ENCODE results near the gene CFAP46. TPM values are rescaled to one million over a fixed set of nuclear protein-coding genes. Genes with fewer than 3 reads are reported as not detected.

The CFAP46 gene
- polyA plus RNA-seq, 1 of the 3 experiments (the other 2 are of a cell fraction), result 3.9 TPM

DNA sequence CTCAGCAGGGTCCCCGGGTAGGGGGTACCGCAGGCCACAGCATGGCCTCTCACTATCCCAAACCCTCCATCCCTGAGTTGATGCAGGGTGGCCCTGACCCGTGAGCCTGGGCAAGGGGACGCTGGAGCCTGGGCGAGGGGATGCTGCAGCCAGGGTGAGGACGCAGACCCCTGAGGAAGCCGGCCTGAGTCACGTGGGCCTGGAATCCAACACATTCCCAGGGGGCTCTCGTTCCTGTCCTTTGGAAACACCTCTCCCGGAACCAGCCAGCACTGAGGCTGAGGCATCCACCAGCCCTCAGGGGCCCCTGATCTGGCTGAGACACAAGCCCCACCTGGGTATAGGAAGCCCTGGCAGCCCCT, 95.0 kb downstream of the CFAP46 start:
- Histone ChIP-seq H3K79me2 (ENCODE audit: insufficient read depth) (no peaks in the 10 kb centered on the region), H3K9me2 (no peaks in the 10 kb centered on the region), H3K4me2 (no peak overlapping the region), H3K27me3 (ENCODE audit: insufficient read depth) (no peaks in the 10 kb centered on the region), H2AFZ (ENCODE audit: low read depth) (no peak overlapping the region), H3K9me3 (peaks cover 2% of the 10 kb centered on the region; the same call in 1 of the 2 replicates), H3K4me1 (ENCODE audit: control insufficient read depth in 1 of 2, insufficient read depth in 2 of 2, low read depth in 1 of 2, low read length in 1 of 2) (peaks cover 0 to 3% of the 10 kb centered on the region in 2 experiments; a peak in 1 of 4 replicates), H4K20me1 (ENCODE audit: insufficient read depth) (no peaks in the 10 kb centered on the region), H3K4me3 (ENCODE audit: low read depth in 2 of 2, low read length in 1 of 2) (no peak overlapping the region), H3F3A (replicated peaks; ENCODE audit: insufficient read depth) (no peaks in the 10 kb centered on the region), H3K27ac (ENCODE audit: low read depth in 2 of 2, low read length in 1 of 2) (no peak overlapping the region), H3K36me3 (replicated peaks in 1 of 2; ENCODE audit: control insufficient read depth in 1 of 2, insufficient read depth in 2 of 2, low read length in 1 of 2) (no peaks in the 10 kb centered on the region), H3K9ac (no peak overlapping the region)
- ChIA-PET CTCF (no interaction called here), POLR2A (no interaction called here)
- peak; percentile 21 for DNase-seq
- no peak for TF ChIP-seq RAD21 (IDR thresholded peaks at IDR 0.05; ENCODE audit: low read length)
- 41% methylated on average over 5 of the region's 10 CpGs for WGBS (ENCODE audit: low lambda C conversion rate)

- no peak overlapping the region for H2AFZ ChIP-seq (ENCODE audit: low read depth)
- WGBS (ENCODE audit: low lambda C conversion rate), result 69% methylated on average over 10 of the region's 27 CpGs
- H3K9me3 ChIP-seq, result peaks cover 7% of the 10 kb centered on the region; the same call in 1 of the 2 replicates
- ChIA-PET CTCF (no interaction called here), POLR2A (no interaction called here)
- no peak overlapping the region for H3K9ac ChIP-seq
- H3K27ac ChIP-seq (ENCODE audit: low read depth in 2 of 2, low read length in 1 of 2), result no peak overlapping the region
- H3K4me3 ChIP-seq (ENCODE audit: low read depth in 2 of 2, low read length in 1 of 2), result no peak overlapping the region
- H3K79me2 ChIP-seq (ENCODE audit: insufficient read depth), result no peaks in the 10 kb centered on the region
- H3K4me1 ChIP-seq (ENCODE audit: control insufficient read depth in 1 of 2, insufficient read depth in 2 of 2, low read depth in 1 of 2, low read length in 1 of 2), result peaks cover 0 to 3% of the 10 kb centered on the region in 2 experiments; a peak in 1 of 4 replicates
- H4K20me1 ChIP-seq (ENCODE audit: insufficient read depth), result no peaks in the 10 kb centered on the region
- TF ChIP-seq CHD2 (IDR thresholded peaks at IDR 0.05; ENCODE audit: low read length, partially characterized antibody) (no peak), NRF1 (IDR thresholded peaks at IDR 0.05; ENCODE audit: low read depth, low read length) (no peak), GABPA (IDR thresholded peaks at IDR 0.05; ENCODE audit: low read depth) (no peak), TAF1 (IDR thresholded peaks at IDR 0.05; ENCODE audit: borderline replicate concordance, low read depth, low read length) (no peak), RCOR1 (IDR thresholded peaks at IDR 0.05; ENCODE audit: low read length) (no peak), ELF1 (IDR thresholded peaks at IDR 0.05) (no peak)
- H3K27me3 ChIP-seq (ENCODE audit: insufficient read depth), result no peaks in the 10 kb centered on the region
- no peaks in the 10 kb centered on the region for H3K36me3 ChIP-seq (replicated peaks in 1 of 2; ENCODE audit: control insufficient read depth in 1 of 2, insufficient read depth in 2 of 2, low read length in 1 of 2)
- no peaks in the 10 kb centered on the region for H3K9me2 ChIP-seq
- no peaks in the 10 kb centered on the region for H3F3A ChIP-seq (replicated peaks; ENCODE audit: insufficient read depth)
- DNase-seq, result no peak
- H3K4me2 ChIP-seq, result no peak overlapping the region
Observed at GRCh38 chr10:132846631-132847415, 95.5 kb downstream of the CFAP46 start.

DNA sequence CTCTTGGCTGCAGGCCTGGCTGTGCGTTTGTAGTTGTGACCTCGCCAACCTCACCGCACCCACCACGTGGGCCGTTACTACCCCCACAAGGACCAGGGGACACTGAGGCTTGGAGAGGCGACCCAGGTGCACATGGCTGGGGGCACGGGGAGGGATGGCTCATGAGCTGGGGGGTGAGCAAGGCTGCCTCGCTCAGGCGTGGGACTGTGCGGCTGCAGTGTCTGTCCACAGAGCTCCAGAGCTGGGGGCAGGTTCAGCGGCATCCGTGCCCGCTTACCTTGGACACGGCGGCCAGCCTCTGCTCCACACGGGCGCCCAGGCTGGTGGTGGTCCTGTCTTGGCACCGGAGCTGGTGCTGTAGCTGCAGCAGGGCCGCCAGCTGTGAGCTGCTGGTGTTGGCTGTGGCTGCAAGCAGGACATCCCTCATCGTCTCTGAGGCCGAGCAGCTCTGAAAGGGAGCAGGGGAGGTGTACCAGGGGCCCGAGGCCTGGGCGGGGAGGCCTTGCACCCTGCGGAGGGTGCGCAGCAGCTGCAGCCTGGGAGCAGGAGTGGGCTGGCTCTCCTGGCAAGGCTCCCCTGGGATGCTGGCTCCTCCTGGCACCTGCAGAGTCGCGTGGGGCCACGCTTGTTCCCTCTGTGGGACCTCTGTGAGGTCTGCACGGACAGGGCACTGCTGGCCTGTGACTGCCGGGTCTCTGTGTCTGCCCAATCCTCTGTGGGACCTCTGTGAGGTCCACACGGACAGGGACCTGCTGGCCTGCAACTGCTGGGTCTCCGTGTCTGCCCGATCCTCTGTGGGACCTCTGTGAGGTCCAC, 96.4 kb downstream of the CFAP46 start:
- no peaks in the 10 kb centered on the region for H3F3A ChIP-seq (replicated peaks; ENCODE audit: insufficient read depth)
- no peak overlapping the region for H3K4me2 ChIP-seq
- H3K9me3 ChIP-seq, result peaks cover 7% of the 10 kb centered on the region; the same call in 1 of the 2 replicates
- H4K20me1 ChIP-seq (ENCODE audit: insufficient read depth), result no peaks in the 10 kb centered on the region
- CTCF ChIA-PET, result interaction anchor here (0.8 to 1.5 kb wide), 2 partner anchors 10 to 194 kb away, joined by 3 read pairs; no protein-coding TSS in a partner anchor
- 58% methylated on average over 14 of the region's 33 CpGs for WGBS (ENCODE audit: low lambda C conversion rate)
- H3K27me3 ChIP-seq (ENCODE audit: insufficient read depth), result no peaks in the 10 kb centered on the region
- H3K4me3 ChIP-seq (ENCODE audit: low read depth in 2 of 2, low read length in 1 of 2), result no peak overlapping the region
- no peaks in the 10 kb centered on the region for H3K9me2 ChIP-seq
- no peak overlapping the region for H3K27ac ChIP-seq (ENCODE audit: low read depth in 2 of 2, low read length in 1 of 2)
- peaks cover 0 to 3% of the 10 kb centered on the region in 2 experiments; a peak in 1 of 4 replicates for H3K4me1 ChIP-seq (ENCODE audit: control insufficient read depth in 1 of 2, insufficient read depth in 2 of 2, low read depth in 1 of 2, low read length in 1 of 2)
- no peaks in the 10 kb centered on the region for H3K79me2 ChIP-seq (ENCODE audit: insufficient read depth)
- no peaks in the 10 kb centered on the region for H3K36me3 ChIP-seq (replicated peaks in 1 of 2; ENCODE audit: control insufficient read depth in 1 of 2, insufficient read depth in 2 of 2, low read length in 1 of 2)
- no peak overlapping the region for H3K9ac ChIP-seq
- H2AFZ ChIP-seq (ENCODE audit: low read depth), result no peak overlapping the region
- peak; percentile 37 for DNase-seq
- POLR2A ChIA-PET, result no interaction called here
- TF ChIP-seq FOSL2 (IDR thresholded peaks at IDR 0.05; ENCODE audit: borderline replicate concordance, low read depth) (no peak), FOXJ3 (CRISPR knock-in tag; IDR thresholded peaks at IDR 0.05) (no peak), TAF1 (IDR thresholded peaks at IDR 0.05; ENCODE audit: borderline replicate concordance, low read depth, low read length) (no peak), GABPA (IDR thresholded peaks at IDR 0.05; ENCODE audit: low read depth) (no peak), POLR2AphosphoS5 (IDR thresholded peaks at IDR 0.05; ENCODE audit: low read depth, low read length) (no peak), SMC3 (IDR thresholded peaks at IDR 0.05; ENCODE audit: low read depth, low read length) (no peak), MXI1 (IDR thresholded peaks at IDR 0.05; ENCODE audit: low read depth, low read length) (no peak), GATA2 (CRISPR knock-in tag; IDR thresholded peaks at IDR 0.05) (no peak), MEF2A (IDR thresholded peaks at IDR 0.05; ENCODE audit: borderline replicate concordance, low read depth) (no peak), RFX5 (IDR thresholded peaks at IDR 0.05; ENCODE audit: low read length) (no peak), RCOR1 (IDR thresholded peaks at IDR 0.05; ENCODE audit: low read length) (no peak)
- TF ChIP-seq, protein P1, sequence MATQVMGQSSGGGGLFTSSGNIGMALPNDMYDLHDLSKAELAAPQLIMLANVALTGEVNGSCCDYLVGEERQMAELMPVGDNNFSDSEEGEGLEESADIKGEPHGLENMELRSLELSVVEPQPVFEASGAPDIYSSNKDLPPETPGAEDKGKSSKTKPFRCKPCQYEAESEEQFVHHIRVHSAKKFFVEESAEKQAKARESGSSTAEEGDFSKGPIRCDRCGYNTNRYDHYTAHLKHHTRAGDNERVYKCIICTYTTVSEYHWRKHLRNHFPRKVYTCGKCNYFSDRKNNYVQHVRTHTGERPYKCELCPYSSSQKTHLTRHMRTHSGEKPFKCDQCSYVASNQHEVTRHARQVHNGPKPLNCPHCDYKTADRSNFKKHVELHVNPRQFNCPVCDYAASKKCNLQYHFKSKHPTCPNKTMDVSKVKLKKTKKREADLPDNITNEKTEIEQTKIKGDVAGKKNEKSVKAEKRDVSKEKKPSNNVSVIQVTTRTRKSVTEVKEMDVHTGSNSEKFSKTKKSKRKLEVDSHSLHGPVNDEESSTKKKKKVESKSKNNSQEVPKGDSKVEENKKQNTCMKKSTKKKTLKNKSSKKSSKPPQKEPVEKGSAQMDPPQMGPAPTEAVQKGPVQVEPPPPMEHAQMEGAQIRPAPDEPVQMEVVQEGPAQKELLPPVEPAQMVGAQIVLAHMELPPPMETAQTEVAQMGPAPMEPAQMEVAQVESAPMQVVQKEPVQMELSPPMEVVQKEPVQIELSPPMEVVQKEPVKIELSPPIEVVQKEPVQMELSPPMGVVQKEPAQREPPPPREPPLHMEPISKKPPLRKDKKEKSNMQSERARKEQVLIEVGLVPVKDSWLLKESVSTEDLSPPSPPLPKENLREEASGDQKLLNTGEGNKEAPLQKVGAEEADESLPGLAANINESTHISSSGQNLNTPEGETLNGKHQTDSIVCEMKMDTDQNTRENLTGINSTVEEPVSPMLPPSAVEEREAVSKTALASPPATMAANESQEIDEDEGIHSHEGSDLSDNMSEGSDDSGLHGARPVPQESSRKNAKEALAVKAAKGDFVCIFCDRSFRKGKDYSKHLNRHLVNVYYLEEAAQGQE (IDR thresholded peaks at IDR 0.05; ENCODE audit: low read depth, low read length), result no peak
